Endothelial cell of umbilical vein (primary cell): ENCODE results near the gene C1QA.

Source experiments
- EZH2 ChIP-seq: IDR thresholded peaks from 2 replicates; pipeline ENCODE4 v1.6.1; 2012; ENCODE audit warnings: borderline replicate concordance, low read depth, mild to moderate bottlenecking, moderate library complexity, low read length, inconsistent platforms; ENCODE audit not compliant: severe bottlenecking
- GATA2 ChIP-seq: IDR thresholded peaks from 2 replicates; pipeline ENCODE4 v1.7.0; 2011; ENCODE audit warnings: low read depth, mild to moderate bottlenecking, moderate library complexity, mixed read lengths, low read length; ENCODE audit not compliant: insufficient read length, insufficient read depth
- JUN ChIP-seq: IDR thresholded peaks from 2 replicates; pipeline ENCODE4 v1.6.1; 2011; ENCODE audit warnings: borderline replicate concordance, low read depth; ENCODE audit not compliant: insufficient read length, insufficient read depth
- POLR2A ChIP-seq: IDR thresholded peaks from 2 replicates; pipeline ENCODE4 v1.6.1; 2012; ENCODE audit warnings: low read depth, mild to moderate bottlenecking, control low read depth, low read length
- POLR2AphosphoS5 ChIP-seq: IDR thresholded peaks from 2 replicates; pipeline ENCODE4 v1.6.1; 2012; ENCODE audit warnings: low read depth, mild to moderate bottlenecking, control low read depth, low read length, moderate library complexity; ENCODE audit not compliant: insufficient read depth
- TF ChIP-seq, protein P1 (sequence below), 2 donors: IDR thresholded peaks; 1 replicate in 1 of 2; 2 replicates in 1 of 2; pipeline ENCODE4 v1.5.1; 2011; ENCODE audit warnings: low read length in 2 of 2, mild to moderate bottlenecking in 2 of 2, moderate library complexity in 2 of 2, control low read depth in 1 of 2, inconsistent platforms in 1 of 2, low read depth in 1 of 2; ENCODE audit not compliant: insufficient read depth in 1 of 2; ENCODE audit errors: extremely low read depth in 1 of 2

- TF ChIP-seq, protein P1, sequence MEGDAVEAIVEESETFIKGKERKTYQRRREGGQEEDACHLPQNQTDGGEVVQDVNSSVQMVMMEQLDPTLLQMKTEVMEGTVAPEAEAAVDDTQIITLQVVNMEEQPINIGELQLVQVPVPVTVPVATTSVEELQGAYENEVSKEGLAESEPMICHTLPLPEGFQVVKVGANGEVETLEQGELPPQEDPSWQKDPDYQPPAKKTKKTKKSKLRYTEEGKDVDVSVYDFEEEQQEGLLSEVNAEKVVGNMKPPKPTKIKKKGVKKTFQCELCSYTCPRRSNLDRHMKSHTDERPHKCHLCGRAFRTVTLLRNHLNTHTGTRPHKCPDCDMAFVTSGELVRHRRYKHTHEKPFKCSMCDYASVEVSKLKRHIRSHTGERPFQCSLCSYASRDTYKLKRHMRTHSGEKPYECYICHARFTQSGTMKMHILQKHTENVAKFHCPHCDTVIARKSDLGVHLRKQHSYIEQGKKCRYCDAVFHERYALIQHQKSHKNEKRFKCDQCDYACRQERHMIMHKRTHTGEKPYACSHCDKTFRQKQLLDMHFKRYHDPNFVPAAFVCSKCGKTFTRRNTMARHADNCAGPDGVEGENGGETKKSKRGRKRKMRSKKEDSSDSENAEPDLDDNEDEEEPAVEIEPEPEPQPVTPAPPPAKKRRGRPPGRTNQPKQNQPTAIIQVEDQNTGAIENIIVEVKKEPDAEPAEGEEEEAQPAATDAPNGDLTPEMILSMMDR (IDR thresholded peaks at IDR 0.05; ENCODE audit: extremely low read depth in 1 of 2, insufficient read depth in 1 of 2, low read depth in 1 of 2, low read length in 2 of 2) = no peak
- TF ChIP-seq EZH2 (no peak), POLR2AphosphoS5 (no peak), JUN (no peak), GATA2 (no peak), POLR2A (no peak)
These were observed 16.6 kb upstream of the C1QA start for GRCh38 chr1:22619798-22620197.
